OCI-LY7 (cell line): ENCODE measurements around the gene CFAP298. TPM values are rescaled to one million over a fixed set of nuclear protein-coding genes. Genes with fewer than 3 reads are reported as not detected.

Experiments
- BruUV-seq: library from RNA; stranded (reverse); fragments of 400-500 nt; replicated peaks from 2 replicates; lab custom pipeline; 2021; lab: Mats Ljungman, UMichigan
- CTCF ChIA-PET: fragments of 300-600 bp; sonication (Branson Sonifier 250); formaldehyde crosslinking; loops from one replicate; lab custom pipeline; 2022; ENCODE audit warnings: antibody characterized with exemption; ENCODE audit not compliant: unreplicated experiment; lab: Charles Lee
- POLR2A ChIA-PET: fragments of 300-600 bp; sonication (Branson Sonifier 250); formaldehyde crosslinking; loops from one replicate; lab custom pipeline; 2022; ENCODE audit warnings: antibody characterized with exemption; lab: Charles Lee
- DNase-seq: peaks from one replicate; pipeline ENCODE4 v3.0.0-alpha.2; 2015; ENCODE audit warnings: low spot score
- H2AFZ ChIP-seq: fragments of 200-600 bp; sonication (generic), shearing (Covaris generic); 2 replicates; pipeline ENCODE4 v1.6.1; 2014; ENCODE audit warnings: mild to moderate bottlenecking, antibody characterized with exemption, low read length, moderate library complexity
- H3K27ac ChIP-seq: fragments of 200-600 bp; sonication (generic); 2 replicates; pipeline ENCODE4 v1.5.1; 2014; ENCODE audit warnings: mixed run types, low read depth, mild to moderate bottlenecking, moderate library complexity, low read length, inconsistent platforms; ENCODE audit not compliant: poor library complexity, severe bottlenecking
- H3K36me3 ChIP-seq: fragments of 200-600 bp; sonication (generic); 2 replicates; pipeline ENCODE4 v1.6.1; 2014; ENCODE audit warnings: mild to moderate bottlenecking, antibody characterized with exemption, low read length, moderate library complexity, mixed read lengths; ENCODE audit not compliant: insufficient read depth
- H3K4me1 ChIP-seq: fragments of 200-600 bp; sonication (generic); 2 replicates; pipeline ENCODE4 v1.5.1; 2014; ENCODE audit warnings: mild to moderate bottlenecking, low read length; ENCODE audit not compliant: insufficient read depth, poor library complexity, severe bottlenecking
- H3K4me2 ChIP-seq: fragments of 200-600 bp; sonication (generic); 2 replicates; pipeline ENCODE4 v1.6.1; 2014; ENCODE audit warnings: mild to moderate bottlenecking, low read length
- H3K4me3 ChIP-seq: fragments of 200-600 bp; sonication (generic); 2 replicates; pipeline ENCODE4 v1.5.1; 2014; ENCODE audit warnings: mild to moderate bottlenecking, low read depth, low read length; ENCODE audit not compliant: poor library complexity, severe bottlenecking
- H3K79me2 ChIP-seq: fragments of 200-600 bp; sonication (generic); 2 replicates; pipeline ENCODE4 v1.6.1; 2016; ENCODE audit warnings: low read depth, mild to moderate bottlenecking, low read length, moderate library complexity, mixed read lengths; ENCODE audit not compliant: insufficient read depth
- H3K9me2 ChIP-seq: fragments of 200-600 bp; sonication (generic); 2 replicates; pipeline ENCODE4 v1.6.1; 2016; ENCODE audit warnings: mild to moderate bottlenecking, low read length, mixed read lengths; ENCODE audit not compliant: insufficient read depth
- H3K9me3 ChIP-seq: fragments of 200-600 bp; sonication (generic); 2 replicates; pipeline ENCODE4 v1.6.1; 2014; ENCODE audit warnings: mild to moderate bottlenecking, mixed run types, low read length, mixed read lengths
- H4K20me1 ChIP-seq: fragments of 200-600 bp; sonication (generic); 2 replicates; pipeline ENCODE4 v1.6.1; 2014; ENCODE audit warnings: mild to moderate bottlenecking, antibody characterized with exemption, low read length, moderate library complexity, mixed read lengths; ENCODE audit not compliant: insufficient read depth
- EZH2phosphoT487 ChIP-seq: fragments of 200-600 bp; sonication (generic); IDR thresholded peaks from 2 replicates; pipeline ENCODE4 v1.6.1; 2018; ENCODE audit warnings: low read depth, borderline replicate concordance, mild to moderate bottlenecking, mixed run types, antibody characterized with exemption, low read length, moderate library complexity, mixed read lengths
- intact Hi-C: fragments of 100-400 bp; cut with micrococcal nuclease; formaldehyde crosslinking; loops from one replicate; pipeline ENCODE4 v1.10.0; 2022; ENCODE audit not compliant: unreplicated experiment
- total RNA-seq, 2 experiments: library from RNA; depleted of rRNA in 1 of 2; stranded (reverse); fragments of >200 nt in 1 of 2; shearing (Covaris generic) in 1 of 2; gene quantifications; 2 replicates each; pipeline ENCODE4 v1.2.3, GENCODE V29; 2014 to 2022
- TF ChIP-seq, protein P1 (sequence below): fragments of 200-600 bp; sonication (generic); conservative IDR thresholded peaks from 2 replicates; pipeline ENCODE4 v1.5.1; 2014; ENCODE audit warnings: mild to moderate bottlenecking, antibody characterized with exemption, low read length, moderate library complexity, mixed read lengths

The CFAP298 gene
- total RNA-seq, 2 experiments from 2014 or later = 43.6 to 64.2 TPM

DNA sequence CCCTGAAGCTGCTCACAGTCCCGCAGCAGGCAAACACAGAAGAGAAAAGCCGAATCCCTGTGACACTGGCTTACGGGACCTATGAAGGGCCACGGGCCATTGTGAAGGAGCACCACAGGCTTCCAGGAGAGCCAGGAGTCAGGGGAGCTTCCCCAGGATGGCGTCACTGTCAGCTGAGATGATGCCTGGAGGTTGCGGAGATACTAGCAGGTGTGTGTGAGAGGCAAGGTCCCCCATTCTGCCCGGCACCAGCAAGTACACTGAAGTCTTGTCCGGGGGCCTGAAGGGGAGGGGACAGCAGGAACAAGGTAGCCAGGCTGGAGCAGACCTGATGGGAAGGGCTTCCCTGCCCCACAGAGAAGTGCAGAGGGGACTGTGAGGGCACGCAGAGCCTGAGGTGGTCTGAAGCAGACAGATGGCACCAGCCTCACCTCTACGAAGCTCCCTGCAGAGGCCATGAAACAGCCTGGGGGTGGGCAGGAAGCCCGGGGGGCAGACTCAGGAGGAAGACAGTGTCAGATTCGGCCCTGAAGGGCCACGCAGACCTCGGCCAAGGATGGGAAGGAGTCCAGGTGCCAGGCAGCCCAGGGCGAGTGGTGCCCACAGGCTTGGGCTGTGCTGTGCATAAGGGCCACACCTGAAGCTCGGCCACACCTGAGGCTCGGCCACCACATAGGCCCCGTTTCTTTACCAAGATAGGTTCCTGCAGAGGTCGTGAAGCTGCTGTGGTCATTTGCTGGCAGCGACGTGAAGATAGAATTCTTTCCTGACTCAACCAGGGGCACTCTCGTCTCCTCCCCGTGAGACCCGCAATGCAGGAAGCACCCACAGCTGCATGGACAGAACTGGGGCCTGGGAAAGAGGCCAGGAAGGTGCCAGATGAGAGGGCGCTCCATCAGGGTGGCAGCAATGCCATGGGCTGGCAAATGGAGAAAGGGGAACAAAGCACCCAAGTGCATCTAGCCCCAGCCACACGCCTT, 36.9 kb downstream of the CFAP298 start:
- ChIA-PET CTCF (no interaction called here), POLR2A (no interaction called here)
- no peak overlapping the region for H3K4me2 ChIP-seq
- intact Hi-C loops = no loop called here
- H3K36me3 ChIP-seq = no peaks in the 10 kb centered on the region
- no peak overlapping the region for H2AFZ ChIP-seq
- no peak for TF ChIP-seq EZH2phosphoT487
- TF ChIP-seq, protein P1, sequence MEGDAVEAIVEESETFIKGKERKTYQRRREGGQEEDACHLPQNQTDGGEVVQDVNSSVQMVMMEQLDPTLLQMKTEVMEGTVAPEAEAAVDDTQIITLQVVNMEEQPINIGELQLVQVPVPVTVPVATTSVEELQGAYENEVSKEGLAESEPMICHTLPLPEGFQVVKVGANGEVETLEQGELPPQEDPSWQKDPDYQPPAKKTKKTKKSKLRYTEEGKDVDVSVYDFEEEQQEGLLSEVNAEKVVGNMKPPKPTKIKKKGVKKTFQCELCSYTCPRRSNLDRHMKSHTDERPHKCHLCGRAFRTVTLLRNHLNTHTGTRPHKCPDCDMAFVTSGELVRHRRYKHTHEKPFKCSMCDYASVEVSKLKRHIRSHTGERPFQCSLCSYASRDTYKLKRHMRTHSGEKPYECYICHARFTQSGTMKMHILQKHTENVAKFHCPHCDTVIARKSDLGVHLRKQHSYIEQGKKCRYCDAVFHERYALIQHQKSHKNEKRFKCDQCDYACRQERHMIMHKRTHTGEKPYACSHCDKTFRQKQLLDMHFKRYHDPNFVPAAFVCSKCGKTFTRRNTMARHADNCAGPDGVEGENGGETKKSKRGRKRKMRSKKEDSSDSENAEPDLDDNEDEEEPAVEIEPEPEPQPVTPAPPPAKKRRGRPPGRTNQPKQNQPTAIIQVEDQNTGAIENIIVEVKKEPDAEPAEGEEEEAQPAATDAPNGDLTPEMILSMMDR = no peak
- no peaks in the 10 kb centered on the region for H3K79me2 ChIP-seq
- no peaks in the 10 kb centered on the region for H4K20me1 ChIP-seq
- no peak overlapping the region for H3K4me3 ChIP-seq
- no peaks in the 10 kb centered on the region for H3K9me3 ChIP-seq
- DNase-seq = no peak
- H3K4me1 ChIP-seq = peaks cover 9% of the 10 kb centered on the region
- BruUV-seq = no TSS peak
- H3K9me2 ChIP-seq = no peaks in the 10 kb centered on the region
- no peak overlapping the region for H3K27ac ChIP-seq

DNA sequence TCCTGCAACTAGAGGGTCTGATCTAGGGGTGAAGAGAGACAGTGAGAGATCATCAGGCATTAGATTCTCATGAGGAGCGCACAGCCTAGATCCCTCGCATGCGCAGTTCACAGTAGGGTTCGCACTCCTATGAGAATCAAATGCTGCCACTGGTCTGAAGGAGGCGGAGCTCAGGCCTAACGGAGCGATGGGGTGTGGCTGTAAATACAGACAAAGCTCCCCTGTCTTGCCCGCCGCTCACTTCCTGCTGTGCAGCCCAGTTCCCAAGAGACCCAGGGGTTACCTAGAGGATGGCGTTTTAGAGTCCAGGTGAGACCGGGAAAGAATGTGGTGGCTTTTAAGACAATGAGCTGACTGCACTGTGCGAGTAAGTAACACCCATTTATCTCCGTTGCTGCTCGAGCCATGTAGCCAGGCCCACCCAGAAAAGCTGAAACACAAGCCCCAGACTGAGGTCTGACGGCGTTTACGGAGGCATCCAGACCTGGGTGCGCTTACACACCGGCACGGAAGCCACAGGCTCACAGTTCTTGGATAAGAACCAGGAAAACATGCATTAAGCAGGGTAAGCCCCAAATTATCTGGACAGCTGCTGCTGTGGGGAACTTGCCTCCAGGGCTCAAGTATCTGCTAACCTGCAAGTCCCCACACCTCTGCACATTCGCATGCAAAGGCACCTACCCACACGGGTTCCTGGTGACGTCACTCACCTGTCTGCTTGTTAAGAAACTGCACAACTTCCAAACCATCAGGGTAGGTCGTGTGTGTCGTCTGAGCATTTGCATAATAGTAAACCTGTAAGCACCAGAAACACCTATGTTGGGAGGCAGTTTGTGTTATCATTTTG, 39.4 kb downstream of the CFAP298 start:
- Histone ChIP-seq H3K4me1 (peaks cover 17% of the 10 kb centered on the region), H3K9me2 (no peaks in the 10 kb centered on the region), H3K79me2 (no peaks in the 10 kb centered on the region), H2AFZ (peak overlapping the region; percentile 67; the same call in 1 of the 2 replicates), H3K9me3 (no peaks in the 10 kb centered on the region), H3K4me3 (no peak overlapping the region), H3K4me2 (0 out of 2 replicates have a peak overlapping the region, but pooled peaks have one; percentile 33), H4K20me1 (no peaks in the 10 kb centered on the region), H3K36me3 (no peaks in the 10 kb centered on the region), H3K27ac (no peak overlapping the region)
- DNase-seq = peak; percentile 44
- no peak for TF ChIP-seq EZH2phosphoT487
- TF ChIP-seq, protein P1 = no peak
- POLR2A ChIA-PET = no interaction called here
- BruUV-seq = no TSS peak
- CTCF ChIA-PET = no interaction called here
- intact Hi-C loops = no loop called here
